ENCODE data around the gene SMPD2.

Gene SMPD2

DNA sequence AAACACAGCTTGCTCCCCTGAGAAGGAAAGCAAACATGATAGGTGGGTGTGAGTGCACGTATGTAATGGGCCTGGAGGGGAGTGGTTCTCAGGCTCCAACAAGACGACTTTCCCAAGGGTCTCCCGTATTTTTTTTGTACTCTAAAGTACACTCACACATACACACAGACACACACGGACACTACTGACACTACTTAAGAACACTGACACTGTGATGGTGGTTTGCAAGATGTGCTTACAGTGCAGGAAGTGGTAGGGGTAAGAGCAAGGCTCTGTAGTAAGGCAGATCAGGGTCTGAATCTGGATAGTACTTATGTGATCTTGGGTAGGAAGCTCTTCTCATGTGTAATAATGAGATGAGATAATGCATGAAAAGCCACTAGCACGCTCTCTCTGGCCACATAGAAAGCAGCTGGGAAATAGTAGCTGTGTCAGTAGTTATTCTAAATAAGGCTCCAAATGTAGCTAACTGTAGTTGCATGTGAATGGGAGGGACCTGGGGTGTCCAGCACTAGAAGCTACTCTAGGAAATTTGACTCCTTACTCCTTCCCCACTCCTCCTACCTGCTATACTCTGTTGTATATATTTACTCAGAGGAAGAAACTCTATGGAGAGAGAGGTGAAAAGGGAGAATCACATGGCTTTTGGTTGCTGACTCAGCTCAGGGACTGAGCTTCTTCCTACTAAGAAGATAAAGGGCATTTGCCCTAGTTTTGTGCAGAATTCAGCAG lies 50.8 kb downstream of the SMPD2 start:
- TF ChIP-seq TAF1 (IDR thresholded peaks at IDR 0.05; ENCODE audit: borderline replicate concordance, low read depth, low read length): no peak
- no peak for TF ChIP-seq POLR2AphosphoS5 (IDR thresholded peaks at IDR 0.05; ENCODE audit: low read depth, low read length)
- no peak for TF ChIP-seq POLR2A (IDR thresholded peaks at IDR 0.05; ENCODE audit: low read depth, low read length)
- FAIRE-seq (peak; percentile 73), DNase-seq (ENCODE audit: insufficient read length) (no peak)

Measured in GM12892 (cell line).